AG20443 (cell line): Measurements from ENCODE around the gene MAGI3.
"Not testable (repeated sequence)": the region's sequence is repeated elsewhere in the genome, so short reads cannot be mapped to it uniquely, and the experiment has no call there.

Experiments used
- DNase-seq: peaks from one replicate; pipeline ENCODE4 v3.0.0; 2012; ENCODE audit warnings: low spot score, mixed read lengths

MAGI3 gene

DNA sequence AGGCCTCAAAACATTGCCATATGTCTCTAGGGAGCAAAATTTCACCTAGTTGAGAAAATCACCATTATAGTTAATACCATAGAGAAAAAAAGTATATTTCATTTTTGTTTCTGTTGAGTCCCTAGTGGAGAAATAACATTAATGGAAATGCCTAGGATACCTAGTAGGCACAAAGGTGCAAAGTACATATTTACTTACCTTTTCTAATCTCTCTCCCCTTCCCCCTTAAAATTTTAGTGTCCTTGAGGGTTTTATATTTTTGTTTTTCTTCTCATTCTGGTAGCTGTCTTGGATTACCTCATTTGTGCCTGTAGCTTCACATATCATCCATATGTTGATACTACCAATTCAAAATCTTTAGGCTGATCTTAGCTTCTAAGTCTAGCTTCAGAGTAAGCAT is 127.0 kb downstream of the MAGI3 start:
- DNase-seq, result no peak

DNA sequence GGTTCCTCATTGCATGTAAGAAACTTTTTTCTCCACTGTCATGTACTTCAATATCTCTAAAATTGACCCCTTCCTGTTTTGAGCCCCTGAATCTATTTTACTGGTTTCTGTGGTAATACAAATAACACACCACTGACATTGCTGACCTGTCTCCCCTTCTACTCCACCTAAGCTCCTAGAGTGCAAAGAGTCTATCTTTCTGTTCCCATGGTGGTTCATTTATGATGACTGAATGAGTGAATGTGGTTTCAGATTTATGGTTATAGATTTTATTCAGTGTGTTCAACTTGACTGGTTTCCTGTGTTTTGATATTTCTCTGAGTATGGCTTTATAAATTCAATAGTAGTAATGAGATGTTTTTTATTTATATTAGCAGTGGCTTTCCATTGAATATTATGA is 127.7 kb downstream of the MAGI3 start:
- no peak for DNase-seq

- peak; percentile 38 for DNase-seq
These were observed 129.2 kb downstream of the MAGI3 start for GRCh38 chr1:113519556-113519955.

DNA sequence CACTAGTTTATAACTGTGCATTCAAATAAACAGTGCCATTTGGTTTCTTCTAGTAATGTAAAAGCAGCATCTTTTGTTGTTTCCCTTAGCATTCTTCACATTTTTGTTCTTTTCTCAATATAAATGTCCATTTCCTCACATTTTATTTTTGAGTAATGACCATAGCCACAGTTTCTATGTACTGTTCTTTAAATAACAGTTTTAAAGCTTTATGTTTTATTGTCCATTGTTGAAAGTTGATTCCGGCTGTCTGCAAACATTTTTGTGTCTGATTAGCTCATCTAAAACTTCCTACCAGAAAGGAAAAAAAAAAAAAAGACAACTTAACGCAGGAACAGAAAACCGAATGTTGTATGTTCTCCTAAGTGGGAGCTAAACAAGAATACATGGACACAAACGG is 139.7 kb downstream of the MAGI3 start:
- DNase-seq, result no peak

DNA sequence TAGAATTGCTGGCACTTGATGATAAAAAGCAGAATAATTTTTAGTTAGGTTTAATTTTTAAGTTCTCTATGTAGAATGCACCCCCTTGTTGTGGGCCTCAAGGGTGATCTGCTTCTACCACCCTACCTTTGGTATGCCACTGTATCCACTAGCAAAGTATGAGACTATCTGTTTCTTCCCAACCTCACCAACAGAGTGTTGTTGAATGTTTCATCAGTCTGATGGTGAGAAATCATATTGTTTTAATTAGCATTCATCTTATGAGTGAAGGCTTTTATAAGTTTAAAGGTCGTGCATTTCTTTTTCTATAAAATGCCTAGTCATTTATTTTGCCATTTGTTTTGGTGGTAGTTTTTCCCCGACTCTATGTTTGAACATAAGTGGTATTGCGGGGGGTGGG is 141.0 kb downstream of the MAGI3 start:
- DNase-seq, result peak; percentile 30

- DNase-seq, result no peak
These were observed 142.7 kb downstream of the MAGI3 start for GRCh38 chr1:113533061-113533460.

DNA sequence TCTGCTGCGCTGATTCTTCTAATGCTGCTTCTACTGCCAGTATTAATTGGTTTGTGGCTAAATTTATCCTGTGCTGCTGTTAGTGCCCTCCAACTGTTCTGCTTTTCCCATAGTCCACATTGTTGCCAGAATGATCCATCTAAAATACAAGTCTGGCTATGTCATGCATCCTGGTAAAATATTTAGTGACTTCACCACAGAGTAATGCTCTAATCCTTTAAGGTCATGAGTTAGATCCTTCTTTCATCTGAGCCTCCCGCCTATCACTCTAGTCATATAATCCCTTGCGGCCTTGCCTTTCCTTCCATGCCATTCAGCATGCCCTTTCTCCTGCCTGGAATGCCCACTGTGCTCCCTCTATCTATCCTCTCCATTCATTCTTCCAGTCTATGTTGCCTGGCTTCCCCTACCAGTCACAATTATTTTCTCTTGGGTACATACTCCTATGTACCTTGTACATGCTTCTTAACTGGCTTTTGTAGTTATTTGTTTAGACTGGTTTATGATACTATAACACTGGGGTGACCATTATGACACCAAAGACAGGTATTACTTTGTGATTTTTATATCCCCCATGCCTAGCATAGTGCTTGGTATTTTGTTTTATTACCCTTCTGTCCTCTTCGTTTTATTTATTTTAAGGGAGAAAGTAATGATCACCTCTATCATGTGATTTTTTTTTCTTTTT is 144.0 kb downstream of the MAGI3 start:
- DNase-seq, result peak; percentile 57

GRCh38 chr1:113534875-113535274 is 144.6 kb downstream of the MAGI3 start:
- DNase-seq, result peak; percentile 25

- peak; percentile 13 for DNase-seq
These were observed 146.0 kb downstream of the MAGI3 start for GRCh38 chr1:113536182-113536780.

- DNase-seq, result peak; percentile 30
These were observed 147.9 kb downstream of the MAGI3 start for GRCh38 chr1:113538225-113538624.

GRCh38 chr1:113540335-113540734 is 150.0 kb downstream of the MAGI3 start:
- DNase-seq, result no peak

GRCh38 chr1:113541106-113541505 is 150.8 kb downstream of the MAGI3 start:
- DNase-seq, result no peak

DNA sequence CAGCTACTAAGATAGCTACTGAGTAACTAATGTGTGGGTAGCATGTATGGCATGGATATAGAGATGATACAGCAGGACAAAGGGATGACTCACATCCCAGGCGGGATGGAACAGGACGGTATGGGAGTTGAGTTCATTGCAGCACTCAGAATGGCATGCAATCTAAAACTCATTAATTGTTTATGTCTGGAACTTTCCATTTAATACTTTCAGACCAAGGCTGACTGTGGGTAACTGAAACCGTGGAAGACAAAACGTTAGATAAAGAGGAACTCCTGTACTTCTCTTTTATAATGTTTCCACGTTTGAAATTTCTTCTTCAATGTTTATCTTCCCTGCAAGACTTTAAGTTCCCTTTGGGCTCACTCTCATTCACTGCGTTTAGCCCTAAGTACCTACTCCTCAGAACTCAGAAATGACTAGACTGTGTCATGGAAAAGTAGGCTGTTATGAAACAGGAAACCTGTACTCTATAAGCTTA is 151.9 kb downstream of the MAGI3 start:
- peak; percentile 24 for DNase-seq

GRCh38 chr1:113543110-113543509 is 152.8 kb downstream of the MAGI3 start:
- no peak for DNase-seq

GRCh38 chr1:113545210-113545609 is 154.9 kb downstream of the MAGI3 start:
- DNase-seq, result no peak

GRCh38 chr1:113545626-113546025 is 155.3 kb downstream of the MAGI3 start:
- no peak for DNase-seq

DNA sequence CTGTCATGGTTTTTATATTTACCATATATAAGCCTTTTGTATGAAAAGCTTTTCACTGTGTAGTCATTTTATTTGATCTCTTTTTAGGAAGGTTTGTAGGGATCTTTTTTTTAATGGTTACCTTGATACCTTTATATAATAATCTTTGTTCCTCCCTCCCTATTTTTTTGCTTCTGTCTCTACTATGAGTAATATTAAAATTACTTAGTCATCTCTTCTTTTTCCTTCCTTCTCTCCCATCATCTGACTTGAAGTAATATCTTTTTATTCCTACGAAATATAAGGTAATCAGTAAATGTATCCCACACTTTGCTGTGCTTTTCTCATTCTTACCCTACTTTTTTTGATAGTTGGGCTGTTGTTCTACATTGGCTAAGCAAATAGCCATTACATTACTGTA is 161.4 kb downstream of the MAGI3 start:
- DNase-seq, result no peak

DNA sequence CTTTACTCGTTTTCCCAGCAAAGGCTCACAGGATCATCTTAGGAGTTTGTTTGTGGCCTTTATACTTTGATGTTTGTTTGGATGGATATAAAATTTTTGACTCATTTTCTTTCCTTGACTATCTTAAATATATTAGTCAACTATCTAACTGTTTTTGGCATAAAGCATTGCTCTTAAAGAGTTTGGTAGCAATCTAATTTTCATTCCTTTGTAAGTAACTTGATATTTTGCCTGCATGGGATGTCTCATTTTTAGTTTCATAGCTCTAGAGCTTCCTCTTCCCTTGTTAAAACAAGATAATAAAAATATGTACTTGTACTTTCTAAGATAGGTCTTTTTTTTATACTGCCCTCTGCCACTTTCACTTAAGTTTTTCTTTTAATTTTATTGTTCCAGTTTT is 161.9 kb downstream of the MAGI3 start:
- DNase-seq, result no peak

GRCh38 chr1:113557187-113557586 is 166.9 kb downstream of the MAGI3 start:
- DNase-seq, result no peak

- no peak for DNase-seq
These were observed 175.3 kb downstream of the MAGI3 start for GRCh38 chr1:113565621-113566020.

GRCh38 chr1:113567427-113567826 is 177.1 kb downstream of the MAGI3 start:
- DNase-seq, result no peak

DNA sequence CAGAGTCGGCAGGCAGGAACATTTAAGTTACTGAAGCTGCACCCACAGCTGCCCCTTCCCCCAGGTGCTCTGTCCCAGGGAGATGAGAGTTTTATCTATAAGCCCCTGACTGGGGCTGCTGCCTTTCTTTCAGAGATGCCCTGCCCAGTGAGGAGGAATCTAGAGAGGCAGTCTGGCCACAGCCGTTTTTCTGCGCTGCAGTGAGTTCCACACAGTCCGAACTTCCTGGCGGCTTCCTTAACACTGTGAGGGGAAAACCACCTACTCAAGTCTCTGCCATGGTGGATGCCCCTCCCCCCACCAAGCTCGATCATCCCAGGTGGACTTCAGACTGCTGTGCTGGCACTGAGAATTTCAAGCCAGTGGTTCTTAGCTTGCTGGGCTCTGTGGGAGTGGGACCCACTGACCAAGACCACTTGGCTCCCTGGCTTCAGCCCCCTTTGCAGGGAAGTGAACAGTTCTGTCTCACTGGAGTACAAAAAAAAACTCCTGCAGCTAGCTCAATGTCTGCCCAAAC is 185.5 kb downstream of the MAGI3 start:
- DNase-seq, result not testable (repeated sequence)

GRCh38 chr1:113576271-113576670 is 186.0 kb downstream of the MAGI3 start:
- DNase-seq, result no peak
